HEK293T (cell line): ENCODE data around the gene ZNF488.

Source experiments
- ARNT ChIP-seq: fragments of 450-650 bp; IDR thresholded peaks from 2 replicates; pipeline ENCODE4 v1.6.1; 2017; ENCODE audit warnings: mild to moderate bottlenecking
- BHLHE40 ChIP-seq: fragments of 450-650 bp; IDR thresholded peaks from 2 replicates; pipeline ENCODE4 v1.6.1; 2016; ENCODE audit warnings: mild to moderate bottlenecking, moderate library complexity, borderline replicate concordance
- ELF4 ChIP-seq: fragments of 450-650 bp; IDR thresholded peaks from 2 replicates; pipeline ENCODE4 v1.6.1; 2017; ENCODE audit warnings: antibody characterized with exemption
- FOXM1 ChIP-seq: fragments of 450-650 bp; IDR thresholded peaks from 2 replicates; pipeline ENCODE4 v1.6.1; 2017; ENCODE audit warnings: mild to moderate bottlenecking, borderline replicate concordance
- HDGF ChIP-seq: fragments of 450-650 bp; IDR thresholded peaks from 2 replicates; pipeline ENCODE4 v1.6.1; 2017; ENCODE audit warnings: antibody characterized with exemption, borderline replicate concordance
- L3MBTL2 ChIP-seq: fragments of 450-650 bp; conservative IDR thresholded peaks from 2 replicates; pipeline ENCODE4 v1.6.1; 2016; ENCODE audit warnings: mild to moderate bottlenecking
- NFRKB ChIP-seq: fragments of 450-650 bp; IDR thresholded peaks from 2 replicates; pipeline ENCODE4 v1.6.1; 2016; ENCODE audit warnings: mild to moderate bottlenecking, moderate library complexity
- SP1 ChIP-seq: fragments of 450-650 bp; IDR thresholded peaks from 2 replicates; pipeline ENCODE4 v1.6.1; 2017
- TARDBP ChIP-seq: fragments of 450-650 bp; IDR thresholded peaks from 2 replicates; pipeline ENCODE4 v1.6.1; 2016

DNA sequence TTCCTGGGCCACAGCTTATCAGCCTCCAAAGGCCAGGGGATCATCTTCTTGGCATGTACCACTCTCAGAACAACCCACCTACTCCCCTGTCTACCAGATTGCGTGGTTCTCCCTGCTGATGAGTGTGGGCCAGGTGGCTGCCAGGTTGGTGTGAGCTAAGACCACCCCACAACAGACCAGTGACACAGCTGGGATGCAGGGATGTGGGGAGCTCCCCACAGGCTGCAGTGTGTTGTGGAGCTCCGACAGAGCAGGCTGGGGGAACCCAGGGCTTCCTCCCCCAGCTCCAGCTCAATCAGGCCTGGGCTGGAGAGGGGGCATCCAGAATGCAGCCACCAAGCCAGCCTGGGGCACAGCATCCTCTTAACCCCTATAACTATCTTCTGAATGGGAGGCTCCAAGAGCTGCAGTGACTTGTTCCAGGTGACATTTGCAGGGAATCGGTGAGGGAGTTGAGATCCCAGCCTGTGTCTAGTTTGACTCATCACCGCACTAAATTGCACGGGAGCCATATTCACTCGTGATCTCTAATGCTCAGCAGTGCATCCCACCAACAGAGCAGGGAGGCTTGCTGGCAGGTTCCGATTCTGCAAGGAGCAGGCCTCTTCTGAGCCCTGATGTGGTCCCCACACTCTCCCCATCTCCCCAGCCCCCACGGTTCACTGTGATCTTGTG is 62.4 kb downstream of the ZNF488 start:
- no peak for TF ChIP-seq SP1
- TF ChIP-seq L3MBTL2: no peak
- TF ChIP-seq HDGF: no peak
- TF ChIP-seq BHLHE40: no peak
- no peak for TF ChIP-seq NFRKB
- TF ChIP-seq ARNT: no peak
- no peak for TF ChIP-seq TARDBP
- no peak for TF ChIP-seq FOXM1
- TF ChIP-seq ELF4: no peak
